ENCODE results near the gene MAN1C1. TPM values are rescaled to one million over a fixed set of nuclear protein-coding genes. Genes with fewer than 3 reads are reported as not detected.

The MAN1C1 gene
- polyA plus RNA-seq, 1 donor from 2014 or later, result 1.3 TPM

DNA sequence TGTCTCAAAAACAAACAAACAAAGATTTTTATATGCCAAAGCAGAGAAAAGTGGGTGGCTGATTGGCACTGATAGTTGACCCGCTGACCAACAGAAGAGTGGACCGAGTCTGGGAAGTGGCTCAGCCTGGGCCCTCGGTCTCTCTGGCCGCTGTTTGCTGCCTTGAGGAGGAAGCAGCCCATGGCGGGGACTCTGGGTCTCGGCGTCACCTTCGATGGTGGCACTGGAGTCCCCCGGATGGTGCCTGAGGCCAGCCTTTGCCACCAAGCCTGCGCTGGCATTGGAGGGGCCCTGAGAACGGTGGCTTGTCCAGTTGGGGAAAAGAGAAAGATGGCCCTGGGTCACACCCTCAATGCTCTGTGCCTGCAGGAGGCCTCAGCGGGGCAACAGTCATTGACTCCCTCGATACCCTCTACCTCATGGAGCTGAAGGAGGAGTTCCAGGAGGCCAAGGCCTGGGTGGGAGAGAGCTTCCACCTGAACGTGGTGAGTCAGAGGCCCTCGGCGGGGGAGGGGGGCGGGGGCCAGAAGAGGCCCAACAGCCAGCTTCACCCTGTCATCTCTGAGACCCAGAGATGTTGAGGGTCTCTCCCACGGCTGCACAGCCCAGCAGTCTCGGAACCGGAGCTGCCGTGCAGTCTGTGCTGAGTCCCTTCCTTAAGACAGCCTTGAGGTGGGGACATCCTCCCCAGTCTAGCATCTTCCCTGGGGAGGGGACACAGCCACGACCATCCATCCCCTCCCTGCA, 129.9 kb downstream of the MAN1C1 start:
- Histone ChIP-seq H3K4me3 (ENCODE audit: low read length) (no peak overlapping the region), H3K79me2 (replicated peaks; ENCODE audit: insufficient read depth, low read length) (no peaks in the 10 kb centered on the region), H4K20me1 (ENCODE audit: insufficient read depth) (no peaks in the 10 kb centered on the region), H3K9me2 (ENCODE audit: insufficient read depth, low read length) (no peaks in the 10 kb centered on the region), H3K27me3 (ENCODE audit: insufficient read depth, low read depth, low read length) (no peaks in the 10 kb centered on the region), H3K9ac (ENCODE audit: low read length) (no peak overlapping the region), H3K9me3 (ENCODE audit: low read length) (no peaks in the 10 kb centered on the region), H3F3A (ENCODE audit: insufficient read depth, low read length, poor library complexity, severe bottlenecking) (no peaks in the 10 kb centered on the region), H2AFZ (ENCODE audit: low read depth, low read length) (no peak overlapping the region), H3K4me2 (ENCODE audit: low read length) (no peak overlapping the region), H3K27ac (ENCODE audit: low read length) (no peak overlapping the region), H3K36me3 (ENCODE audit: insufficient read depth, low read length) (no peaks in the 10 kb centered on the region)
- no peak for TF ChIP-seq TAF1 (IDR thresholded peaks at IDR 0.05; ENCODE audit: low read depth)
- TF ChIP-seq EZH2 (IDR thresholded peaks at IDR 0.05; ENCODE audit: borderline replicate concordance, insufficient read depth, low read length, poor library complexity, severe bottlenecking), result no peak
- TF ChIP-seq SMC3 (conservative IDR thresholded peaks at IDR 0.05; ENCODE audit: poor library complexity), result no peak
- no peak for TF ChIP-seq RAD21 (conservative IDR thresholded peaks at IDR 0.05)
- no peak for TF ChIP-seq CTCF (IDR thresholded peaks at IDR 0.05; ENCODE audit: poor library complexity, severe bottlenecking)
- TF ChIP-seq POLR2AphosphoS5 (IDR thresholded peaks at IDR 0.05), result no peak
- no peak for TF ChIP-seq EP300 (conservative IDR thresholded peaks at IDR 0.05; ENCODE audit: poor library complexity, severe bottlenecking)
- TF ChIP-seq MXI1 (conservative IDR thresholded peaks at IDR 0.05; ENCODE audit: poor library complexity, severe bottlenecking), result no peak
- TF ChIP-seq, protein P1, sequence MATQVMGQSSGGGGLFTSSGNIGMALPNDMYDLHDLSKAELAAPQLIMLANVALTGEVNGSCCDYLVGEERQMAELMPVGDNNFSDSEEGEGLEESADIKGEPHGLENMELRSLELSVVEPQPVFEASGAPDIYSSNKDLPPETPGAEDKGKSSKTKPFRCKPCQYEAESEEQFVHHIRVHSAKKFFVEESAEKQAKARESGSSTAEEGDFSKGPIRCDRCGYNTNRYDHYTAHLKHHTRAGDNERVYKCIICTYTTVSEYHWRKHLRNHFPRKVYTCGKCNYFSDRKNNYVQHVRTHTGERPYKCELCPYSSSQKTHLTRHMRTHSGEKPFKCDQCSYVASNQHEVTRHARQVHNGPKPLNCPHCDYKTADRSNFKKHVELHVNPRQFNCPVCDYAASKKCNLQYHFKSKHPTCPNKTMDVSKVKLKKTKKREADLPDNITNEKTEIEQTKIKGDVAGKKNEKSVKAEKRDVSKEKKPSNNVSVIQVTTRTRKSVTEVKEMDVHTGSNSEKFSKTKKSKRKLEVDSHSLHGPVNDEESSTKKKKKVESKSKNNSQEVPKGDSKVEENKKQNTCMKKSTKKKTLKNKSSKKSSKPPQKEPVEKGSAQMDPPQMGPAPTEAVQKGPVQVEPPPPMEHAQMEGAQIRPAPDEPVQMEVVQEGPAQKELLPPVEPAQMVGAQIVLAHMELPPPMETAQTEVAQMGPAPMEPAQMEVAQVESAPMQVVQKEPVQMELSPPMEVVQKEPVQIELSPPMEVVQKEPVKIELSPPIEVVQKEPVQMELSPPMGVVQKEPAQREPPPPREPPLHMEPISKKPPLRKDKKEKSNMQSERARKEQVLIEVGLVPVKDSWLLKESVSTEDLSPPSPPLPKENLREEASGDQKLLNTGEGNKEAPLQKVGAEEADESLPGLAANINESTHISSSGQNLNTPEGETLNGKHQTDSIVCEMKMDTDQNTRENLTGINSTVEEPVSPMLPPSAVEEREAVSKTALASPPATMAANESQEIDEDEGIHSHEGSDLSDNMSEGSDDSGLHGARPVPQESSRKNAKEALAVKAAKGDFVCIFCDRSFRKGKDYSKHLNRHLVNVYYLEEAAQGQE (IDR thresholded peaks at IDR 0.05; ENCODE audit: borderline replicate concordance), result no peak

DNA sequence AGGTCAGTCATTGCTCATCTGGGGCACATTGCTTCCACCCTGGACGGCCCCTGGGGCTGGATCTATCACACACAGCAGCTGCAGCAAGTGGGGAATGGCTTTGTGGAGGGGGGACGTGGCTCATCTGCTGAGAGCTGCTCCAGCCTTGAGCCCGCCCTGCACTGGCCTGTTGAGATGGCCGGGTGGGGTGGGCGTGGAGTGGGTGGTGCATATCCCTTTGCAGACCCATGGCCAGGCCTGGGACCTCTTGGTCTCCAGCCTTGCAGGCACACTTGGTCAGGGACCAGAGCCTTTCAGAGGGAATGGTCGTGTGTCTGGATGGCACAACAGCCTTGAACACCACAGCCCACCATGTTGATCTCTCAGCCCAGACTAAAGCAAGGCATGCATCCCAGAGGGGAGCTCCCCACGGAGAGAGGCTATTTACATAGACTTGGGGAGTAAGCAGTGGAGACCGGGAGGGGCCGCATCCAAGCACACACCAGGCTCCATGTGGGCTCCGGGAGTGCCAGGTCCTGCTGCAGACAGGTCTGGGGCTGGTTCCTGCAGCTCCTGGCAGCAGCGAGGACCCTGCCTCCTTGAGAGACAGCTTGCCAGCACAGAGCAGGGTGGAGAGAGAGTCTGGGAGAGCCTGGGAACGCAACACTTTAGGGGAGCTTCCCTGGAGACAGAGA, 130.6 kb downstream of the MAN1C1 start:
- Histone ChIP-seq H3K27ac (ENCODE audit: low read length) (no peak overlapping the region), H3K4me2 (ENCODE audit: low read length) (no peak overlapping the region), H3K4me3 (ENCODE audit: low read length) (no peak overlapping the region), H4K20me1 (ENCODE audit: insufficient read depth) (no peaks in the 10 kb centered on the region), H3K9me2 (ENCODE audit: insufficient read depth, low read length) (no peaks in the 10 kb centered on the region), H3K36me3 (ENCODE audit: insufficient read depth, low read length) (no peaks in the 10 kb centered on the region), H2AFZ (ENCODE audit: low read depth, low read length) (no peak overlapping the region), H3K79me2 (replicated peaks; ENCODE audit: insufficient read depth, low read length) (no peaks in the 10 kb centered on the region), H3K9me3 (ENCODE audit: low read length) (no peaks in the 10 kb centered on the region), H3K27me3 (ENCODE audit: insufficient read depth, low read depth, low read length) (no peaks in the 10 kb centered on the region), H3F3A (ENCODE audit: insufficient read depth, low read length, poor library complexity, severe bottlenecking) (no peaks in the 10 kb centered on the region), H3K9ac (ENCODE audit: low read length) (no peak overlapping the region)
- no peak for TF ChIP-seq EZH2 (IDR thresholded peaks at IDR 0.05; ENCODE audit: borderline replicate concordance, insufficient read depth, low read length, poor library complexity, severe bottlenecking)
- TF ChIP-seq EP300 (conservative IDR thresholded peaks at IDR 0.05; ENCODE audit: poor library complexity, severe bottlenecking), result no peak
- no peak for TF ChIP-seq SMC3 (conservative IDR thresholded peaks at IDR 0.05; ENCODE audit: poor library complexity)
- no peak for TF ChIP-seq CTCF (IDR thresholded peaks at IDR 0.05; ENCODE audit: poor library complexity, severe bottlenecking)
- TF ChIP-seq, protein P1 (IDR thresholded peaks at IDR 0.05; ENCODE audit: borderline replicate concordance), result no peak
- TF ChIP-seq MXI1 (conservative IDR thresholded peaks at IDR 0.05; ENCODE audit: poor library complexity, severe bottlenecking), result no peak
- TF ChIP-seq POLR2AphosphoS5 (IDR thresholded peaks at IDR 0.05), result no peak
- TF ChIP-seq RAD21 (conservative IDR thresholded peaks at IDR 0.05), result no peak
- no peak for TF ChIP-seq TAF1 (IDR thresholded peaks at IDR 0.05; ENCODE audit: low read depth)
